Stomach (tissue), 4 donors: ENCODE data around the gene ADAMTS20.

Source experiments
- CTCF ChIP-seq, 7 experiments: fragments of 450-650 bp in 4 of 7; fragments of 200-600 bp in 3 of 7; sonication (generic) in 3 of 7; IDR thresholded peaks; one replicate each; pipeline ENCODE4 v1.5.1; 2016 to 2019; ENCODE audit warnings: antibody characterized with exemption in 7 of 7, control low read depth in 2 of 7, mild to moderate bottlenecking in 1 of 7
- EP300 ChIP-seq: sonication (generic); formaldehyde crosslinking; IDR thresholded peaks from one replicate; pipeline ENCODE4 v1.6.1; 2017; ENCODE audit warnings: antibody characterized with exemption
- POLR2A ChIP-seq, 4 donors: fragments of 450-650 bp; IDR thresholded peaks; one replicate each; pipeline ENCODE4 v1.6.1; 2016; ENCODE audit warnings: antibody characterized with exemption in 4 of 4, control low read depth in 2 of 4, mild to moderate bottlenecking in 1 of 4, moderate library complexity in 1 of 4
- POLR2AphosphoS5 ChIP-seq, 3 donors: sonication (generic); formaldehyde crosslinking; IDR thresholded peaks; one replicate each; pipeline ENCODE4 v1.6.1; 2016; ENCODE audit warnings: antibody characterized with exemption in 3 of 3

- TF ChIP-seq CTCF (IDR thresholded peaks at IDR 0.05) (no peak), POLR2AphosphoS5 (IDR thresholded peaks at IDR 0.05) (no peak), POLR2A (IDR thresholded peaks at IDR 0.05) (no peak), EP300 (no peak)
Observed at GRCh38 chr12:43361031-43361710, 190.8 kb downstream of the ADAMTS20 start.
